GM12801 (cell line): ENCODE data around the gene SLFNL1.

Source experiments
- TF ChIP-seq, protein P1 (sequence below): IDR thresholded peaks from one replicate; pipeline ENCODE4 v1.5.1; 2011; ENCODE audit warnings: control low read depth; ENCODE audit not compliant: insufficient read length; ENCODE audit errors: extremely low read depth

Gene SLFNL1

DNA sequence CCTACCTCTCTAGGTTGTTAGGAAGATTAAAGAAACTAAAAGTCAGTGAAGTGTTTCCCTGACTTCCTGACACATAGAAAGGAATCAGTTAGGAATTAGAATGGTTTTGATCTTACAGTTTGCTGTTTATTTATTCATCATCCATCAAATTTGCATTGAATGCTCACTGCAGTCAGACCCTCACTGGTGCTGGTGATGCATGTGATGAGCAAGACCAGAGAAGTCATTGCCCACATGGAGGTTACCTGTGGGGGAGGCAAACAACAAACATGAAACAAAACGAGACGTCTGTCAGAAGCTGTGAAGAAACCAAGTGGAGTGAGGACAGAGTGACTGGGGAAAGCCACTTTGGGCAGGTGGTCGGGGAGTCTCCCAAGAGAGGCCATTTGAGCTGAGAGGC is 35.6 kb downstream of the SLFNL1 start:
- TF ChIP-seq, protein P1, sequence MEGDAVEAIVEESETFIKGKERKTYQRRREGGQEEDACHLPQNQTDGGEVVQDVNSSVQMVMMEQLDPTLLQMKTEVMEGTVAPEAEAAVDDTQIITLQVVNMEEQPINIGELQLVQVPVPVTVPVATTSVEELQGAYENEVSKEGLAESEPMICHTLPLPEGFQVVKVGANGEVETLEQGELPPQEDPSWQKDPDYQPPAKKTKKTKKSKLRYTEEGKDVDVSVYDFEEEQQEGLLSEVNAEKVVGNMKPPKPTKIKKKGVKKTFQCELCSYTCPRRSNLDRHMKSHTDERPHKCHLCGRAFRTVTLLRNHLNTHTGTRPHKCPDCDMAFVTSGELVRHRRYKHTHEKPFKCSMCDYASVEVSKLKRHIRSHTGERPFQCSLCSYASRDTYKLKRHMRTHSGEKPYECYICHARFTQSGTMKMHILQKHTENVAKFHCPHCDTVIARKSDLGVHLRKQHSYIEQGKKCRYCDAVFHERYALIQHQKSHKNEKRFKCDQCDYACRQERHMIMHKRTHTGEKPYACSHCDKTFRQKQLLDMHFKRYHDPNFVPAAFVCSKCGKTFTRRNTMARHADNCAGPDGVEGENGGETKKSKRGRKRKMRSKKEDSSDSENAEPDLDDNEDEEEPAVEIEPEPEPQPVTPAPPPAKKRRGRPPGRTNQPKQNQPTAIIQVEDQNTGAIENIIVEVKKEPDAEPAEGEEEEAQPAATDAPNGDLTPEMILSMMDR: no peak

DNA sequence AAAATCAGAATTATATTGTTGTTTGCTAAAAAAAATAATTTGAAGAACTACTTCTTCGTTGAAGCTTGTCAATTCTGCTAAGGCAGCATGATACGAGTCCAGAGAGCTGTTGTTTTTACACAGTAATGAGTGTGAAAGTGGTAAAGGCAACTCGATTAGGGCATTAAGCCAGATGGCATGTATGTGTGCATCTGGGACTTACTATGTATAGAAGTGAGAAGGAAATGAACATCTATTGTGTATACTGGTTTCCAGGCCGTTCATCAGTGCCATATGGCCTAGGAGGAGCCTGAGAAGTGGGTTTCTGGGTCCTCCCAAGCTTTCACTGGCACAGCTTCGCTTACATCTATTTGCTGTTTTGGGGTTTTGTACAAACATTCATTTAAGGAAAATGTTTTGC is 36.4 kb downstream of the SLFNL1 start:
- TF ChIP-seq, protein P1: no peak

DNA sequence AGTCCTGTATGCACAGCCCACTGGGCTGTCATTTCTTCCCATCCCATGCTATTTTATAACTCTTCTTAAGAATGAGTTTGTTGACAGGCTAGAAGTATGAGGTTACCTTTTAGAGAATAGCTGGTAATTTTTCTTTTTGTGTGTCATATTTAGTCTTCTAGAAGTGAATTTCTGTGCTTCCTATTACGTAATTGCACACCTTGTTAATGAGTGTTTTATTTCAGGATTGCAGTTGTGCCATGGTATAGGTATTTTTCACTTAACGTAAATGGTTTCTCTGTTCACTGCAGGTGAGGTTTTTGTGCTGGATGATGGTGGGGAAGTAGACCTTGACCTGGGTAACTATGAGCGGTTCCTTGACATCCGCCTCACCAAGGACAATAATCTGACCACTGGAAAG is 37.0 kb downstream of the SLFNL1 start:
- TF ChIP-seq, protein P1: no peak

DNA sequence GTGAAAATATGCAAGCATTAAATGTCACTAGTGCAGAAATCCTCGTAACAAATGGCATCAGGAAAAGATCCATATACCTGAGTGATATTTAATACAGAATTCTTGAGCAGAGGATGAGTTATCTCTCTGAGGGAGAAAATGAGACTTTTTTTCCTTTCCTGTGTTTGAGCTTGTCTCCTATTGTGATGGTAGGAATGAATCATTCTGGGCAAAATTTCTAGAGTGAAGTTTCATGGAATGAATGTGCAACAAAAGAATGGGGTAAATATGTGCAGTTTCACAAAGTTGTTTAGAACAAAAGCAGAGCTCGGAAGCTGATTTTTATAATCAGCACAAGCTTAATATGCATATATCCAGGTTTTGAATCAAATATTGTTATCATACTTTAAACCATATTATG is 37.5 kb downstream of the SLFNL1 start:
- TF ChIP-seq, protein P1: no peak

DNA sequence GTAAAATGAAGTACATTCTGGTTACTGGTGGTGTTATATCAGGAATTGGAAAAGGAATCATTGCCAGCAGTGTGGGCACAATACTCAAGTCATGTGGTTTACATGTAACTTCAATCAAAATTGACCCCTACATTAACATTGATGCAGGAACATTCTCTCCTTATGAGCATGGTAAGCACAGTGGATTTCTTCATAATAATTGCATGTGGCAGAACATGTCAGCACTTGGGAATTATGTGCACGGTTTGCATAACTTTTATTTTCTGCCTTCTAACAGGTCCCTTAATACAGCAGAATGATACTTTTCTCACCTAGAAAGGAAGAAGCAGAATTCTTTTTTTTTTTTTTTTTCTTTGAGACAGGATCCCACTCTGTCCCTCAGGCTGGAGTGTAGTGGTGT is 38.2 kb downstream of the SLFNL1 start:
- TF ChIP-seq, protein P1: no peak

DNA sequence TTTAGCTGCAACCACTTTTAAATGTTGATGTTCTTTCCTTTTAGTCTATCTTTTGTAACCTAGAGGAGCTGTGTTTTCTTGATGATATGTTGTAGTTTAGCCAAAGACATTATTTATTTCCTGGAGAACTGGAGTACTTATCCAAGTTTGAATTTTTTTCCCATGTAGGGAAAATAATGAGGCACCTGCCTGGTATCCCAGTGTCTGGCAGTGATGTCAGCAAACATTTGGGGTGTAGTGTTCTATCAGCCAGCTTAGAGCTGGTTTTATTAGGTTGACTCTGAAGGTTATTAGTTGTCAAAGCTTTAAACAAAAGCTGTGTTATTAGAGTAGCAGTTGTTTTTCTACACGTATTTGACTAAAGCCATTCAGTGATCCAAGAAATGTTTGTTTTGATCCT is 38.8 kb downstream of the SLFNL1 start:
- TF ChIP-seq, protein P1: no peak

DNA sequence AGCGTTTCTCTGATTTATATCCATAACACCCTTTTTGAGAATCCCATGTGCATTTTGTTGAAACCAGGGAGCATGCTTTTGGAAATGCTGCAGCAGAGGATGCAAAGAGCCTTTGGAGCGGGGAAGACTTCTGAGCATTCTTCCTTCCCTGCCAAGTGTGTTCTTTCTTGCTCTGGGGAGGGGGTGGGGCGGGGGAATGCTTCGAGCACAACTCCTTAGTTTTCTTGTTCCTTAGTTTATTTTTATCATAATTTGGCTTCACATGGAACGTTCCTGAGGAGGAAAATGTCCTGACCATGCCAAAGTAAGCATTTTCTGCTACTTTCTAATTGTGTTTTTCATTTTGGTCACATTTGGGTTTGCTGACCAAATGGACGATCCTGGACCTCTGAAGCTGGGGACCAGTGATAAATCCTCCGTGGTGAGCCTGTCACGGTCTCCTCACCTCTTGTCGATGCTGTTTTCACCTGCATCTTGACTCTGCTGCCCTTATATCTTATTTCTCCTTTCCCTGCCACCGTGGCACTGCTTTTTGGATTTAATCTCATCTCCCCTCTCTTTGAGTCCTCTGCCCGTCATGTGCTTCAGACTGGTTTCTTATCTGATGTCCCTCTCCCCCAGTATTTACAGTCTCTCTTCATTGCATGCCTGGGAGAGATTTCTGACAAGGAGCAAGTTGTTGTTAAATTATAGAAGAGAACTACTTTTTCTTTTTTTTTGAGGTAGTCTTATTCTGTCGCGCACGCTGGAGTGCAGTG is 39.7 kb downstream of the SLFNL1 start:
- TF ChIP-seq, protein P1: no peak
